ENCODE data around the gene ERCC2. TPM values are rescaled to one million over a fixed set of nuclear protein-coding genes. Genes with fewer than 3 reads are reported as not detected.

Gene ERCC2
- total and polyA plus RNA-seq, 2 of the 8 experiments (the other 6 are each of a cell fraction or from before 2014, with no cell fraction given) = 107 to 117 TPM

DNA sequence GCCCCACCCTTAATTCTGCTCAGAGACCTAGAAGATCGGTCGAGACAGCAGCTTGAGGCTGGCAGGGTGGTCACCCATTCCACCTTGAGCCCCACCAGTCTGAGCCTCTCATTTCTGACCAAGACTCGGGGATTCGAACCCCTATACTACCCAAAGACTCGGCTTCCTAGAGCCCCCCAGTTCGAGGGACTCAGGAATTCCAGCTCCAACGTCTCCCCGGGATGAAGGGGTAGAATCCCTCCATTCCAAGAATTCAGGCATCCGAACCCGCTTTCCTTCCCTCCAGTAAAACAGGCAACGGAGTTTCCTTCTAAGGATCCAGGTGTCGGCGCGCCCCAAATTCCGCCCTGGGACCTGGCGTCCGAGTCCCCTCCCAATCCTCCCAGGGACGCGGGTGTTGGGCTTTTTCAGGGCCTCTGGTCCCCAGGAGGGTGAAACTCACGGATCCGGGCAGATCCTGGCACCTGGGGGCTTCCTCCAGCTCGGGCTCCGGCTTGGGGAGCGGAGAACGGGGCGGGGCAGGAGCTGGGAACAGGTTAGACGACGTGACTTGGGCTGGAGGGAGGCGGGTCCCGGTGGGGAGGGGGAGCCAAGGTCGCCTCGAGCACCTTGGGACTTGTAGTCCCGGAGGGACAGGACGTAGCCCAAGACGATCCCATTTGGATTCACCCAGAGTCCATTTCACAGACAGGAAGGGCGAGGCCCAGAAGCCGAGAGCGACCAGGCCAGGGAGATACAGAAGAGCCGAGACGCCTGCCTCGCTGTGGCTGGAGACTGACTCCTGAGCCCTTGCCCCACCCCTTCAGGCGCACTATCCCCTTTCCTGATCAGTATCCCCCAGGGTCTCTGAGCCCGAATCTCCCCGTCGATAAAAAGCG, 34.4 kb upstream of the ERCC2 start, which contains the start of gene PPP1R13L:
Gene PPP1R13L (minus strand): TSS at position 513 of the 878 bp plus-strand sequence. CDS start 6,751 bp downstream, outside the sequence.
- Histone ChIP-seq H4K8ac (ENCODE audit: extremely low read depth, insufficient read depth, low read length) (peak within 1 kb of the TSS; percentile 93), H3K56ac (replicated peaks; ENCODE audit: insufficient read length, low read depth, low read length) (peak within 1 kb of the TSS; percentile 63), H2AK5ac (ENCODE audit: low read depth, low read length) (peak within 1 kb of the TSS; percentile 95), H3K9me3 (ENCODE audit: insufficient read depth in 2 of 2, low read depth in 1 of 2, low read length in 1 of 2) (no peaks in the 10 kb centered on the region), H3K23ac (ENCODE audit: insufficient read length) (no peak within 1 kb of the TSS), H4K20me1 (replicated peaks in 1 of 2; ENCODE audit: control insufficient read depth in 1 of 2, insufficient read depth in 2 of 2, low read length in 2 of 2) (peaks cover 0 to 5% of the 10 kb centered on the region in 2 experiments), H3K79me2 (ENCODE audit: control insufficient read depth in 1 of 2, insufficient read depth in 2 of 2, low read length in 2 of 2) (peaks cover 0 to 8% of the 10 kb centered on the region in 2 experiments; a peak in 1 of 4 replicates), H3K23me2 (ENCODE audit: low read depth, low read length) (peaks cover 17% of the 10 kb centered on the region), H3K9ac (replicated peaks in 1 of 4; ENCODE audit: extremely low read depth in 1 of 4, low read depth in 3 of 4, low read length in 3 of 4) (peak within 1 kb of the TSS in 3 of 4 experiments; percentile 52 to 98 (median 97); a peak in 6 of 7 replicates), H3K79me1 (ENCODE audit: low read depth, low read length) (peaks cover 9% of the 10 kb centered on the region; the same call in 1 of the 2 replicates), H2BK20ac (ENCODE audit: low read length) (0 out of 2 replicates have a peak within 1 kb of the TSS, but pooled peaks have one; percentile 34), H3K27ac (ENCODE audit: low read depth, low read length) (peak within 1 kb of the TSS; percentile 99), H2BK15ac (ENCODE audit: low read length) (peak within 1 kb of the TSS; percentile 88; the same call in 1 of the 2 replicates), H4K5ac (ENCODE audit: insufficient read length, low read depth, low read length) (peak within 1 kb of the TSS; percentile 51), H4K91ac (replicated peaks; ENCODE audit: insufficient read length, low read length) (peak within 1 kb of the TSS; percentile 81), H3K4me2 (ENCODE audit: insufficient read depth in 1 of 2, low read depth in 2 of 2, low read length in 2 of 2) (peak within 1 kb of the TSS; percentile 92 to 97), H2BK5ac (ENCODE audit: low read depth, low read length) (peak within 1 kb of the TSS; percentile 99), H3K4me1 (replicated peaks in 1 of 4; ENCODE audit: control insufficient read depth in 3 of 4, insufficient read depth in 4 of 4, low read length in 3 of 4) (peaks cover 3 to 21% (median 11%) of the 10 kb centered on the region in 4 experiments; a peak in 5 of 7 replicates), H3K36me3 (ENCODE audit: control insufficient read depth in 2 of 4, insufficient read depth in 4 of 4, low read length in 3 of 4) (no peaks in the 10 kb centered on the region; a peak in 2 of 8 replicates), H3K18ac (ENCODE audit: extremely low read depth, low read length) (peak within 1 kb of the TSS; percentile 97), H2BK12ac (ENCODE audit: low read depth, low read length) (peak within 1 kb of the TSS; percentile 97), H2AFZ (ENCODE audit: low read length) (0 out of 2 replicates have a peak within 1 kb of the TSS, but pooled peaks have one; percentile 39), H3K4me3 (ENCODE audit: extremely low read depth in 1 of 4, insufficient read depth in 2 of 4, low read depth in 3 of 4, low read length in 4 of 4) (peak within 1 kb of the TSS; percentile 69 to 96 (median 91)), H3K27me3 (replicated peaks in 1 of 4; ENCODE audit: control insufficient read depth in 3 of 4, extremely low read depth in 1 of 4, insufficient read depth in 3 of 4, low read length in 3 of 4) (peaks cover 0 to 5% (median 2%) of the 10 kb centered on the region in 4 experiments; a peak in 2 of 7 replicates), H3K14ac (ENCODE audit: insufficient read length) (no peak within 1 kb of the TSS), H3K4ac (replicated peaks; ENCODE audit: insufficient read length, low read depth, low read length) (peak within 1 kb of the TSS; percentile 78), H2BK120ac (replicated peaks; ENCODE audit: low read depth, low read length) (no peak within 1 kb of the TSS)
- ChIA-PET CTCF (ENCODE audit: partially characterized antibody) (interaction anchor here (0.6 to 6.6 kb wide), 23 partner anchors 8 to 204 kb away, joined by 3 to 57 read pairs (median 5); partner anchors contain the start of gene ERCC2), POLR2A (ENCODE audit: partially characterized antibody) (interaction anchor here (0.5 to 3.5 kb wide), 10 partner anchors 9 to 65 kb away, joined by 3 to 17 read pairs (median 4); partner anchors contain the start of genes ERCC1 and FOSB)
- FAIRE-seq (peak; percentile 32), DNase-seq (ENCODE audit: low read depth in 1 of 2, low spot score in 2 of 2) (peak in 1 of 2 experiments; percentile 93)
- 2% methylated on average over 44 of the region's 46 CpGs; no CpG with 5 or more reads in 1 of the 2 experiments for WGBS, 2 experiments (ENCODE audit: extremely low coverage in 1 of 2, insufficient coverage in 1 of 2, insufficient read length in 1 of 2, insufficient replicate concordance in 2 of 2, low coverage in 1 of 2, low lambda C conversion rate in 2 of 2, missing lambda C conversion rate in 1 of 2)
- TF ChIP-seq ASH2L (IDR thresholded peaks at IDR 0.05; ENCODE audit: low read length) (peak; percentile 30), HDAC2 (IDR thresholded peaks at IDR 0.05; ENCODE audit: borderline replicate concordance in 1 of 2, low read depth in 2 of 2, low read length in 2 of 2) (peak; percentile 50 to 96; a peak in 2 of 4 replicates), KDM1A (IDR thresholded peaks at IDR 0.05; ENCODE audit: borderline replicate concordance, low read length) (peak; percentile 100), TCF12 (IDR thresholded peaks at IDR 0.05; ENCODE audit: low read depth, low read length) (no peak), SIN3A (conservative IDR thresholded peaks at IDR 0.05 in 1 of 2, IDR thresholded peaks at IDR 0.05 in 1 of 2; ENCODE audit: low read depth in 1 of 2, low read length in 2 of 2) (peak; percentile 35 to 78; a peak in 1 of 4 replicates), SIX5 (IDR thresholded peaks at IDR 0.05; ENCODE audit: low read depth, low read length) (peak; percentile 48; the same call in 1 of the 2 replicates), JUND (IDR thresholded peaks at IDR 0.05; ENCODE audit: low read length) (no peak), YY1 (IDR thresholded peaks at IDR 0.05; ENCODE audit: low read depth, low read length) (no peak), JUN (IDR thresholded peaks at IDR 0.05; ENCODE audit: low read depth, low read length) (no peak), SP1 (IDR thresholded peaks at IDR 0.05; ENCODE audit: low read depth, low read length) (peak; percentile 20; the same call in 1 of the 2 replicates)
